ENCODE measurements around the gene ACBD6. TPM values are rescaled to one million over a fixed set of nuclear protein-coding genes. Genes with fewer than 3 reads are reported as not detected.

ACBD6 gene
- total RNA-seq, 3 donors from 2014 or later (not counting 1 experiment from before 2014, with no cell fraction given): 29.8 to 47.3 (median 41.9) TPM

- Mint-ChIP-seq H3K9me3 (peaks cover 17 to 24% of the 10 kb centered on the region in 2 donors), H3K4me1 (peaks cover 18 to 27% of the 10 kb centered on the region in 2 donors), H3K4me3 (no peak overlapping the region), H3K27me3 (ENCODE audit: low read depth in 2 of 2) (no peaks in the 10 kb centered on the region), H3K36me3 (peaks cover 47% of the 10 kb centered on the region), H3K27ac (no peak overlapping the region)
- Histone ChIP-seq H3K27me3 (ENCODE audit: control insufficient read depth, insufficient read depth, low read length) (no peaks in the 10 kb centered on the region), H3K9me3 (ENCODE audit: control insufficient read depth, insufficient read depth, low read length) (peaks cover 11% of the 10 kb centered on the region), H3K27ac (ENCODE audit: low read length) (no peak overlapping the region), H3K36me3 (ENCODE audit: control insufficient read depth, insufficient read depth, low read length) (no peaks in the 10 kb centered on the region), H3K4me1 (ENCODE audit: control insufficient read depth, insufficient read depth, low read length) (no peaks in the 10 kb centered on the region), H3K4me3 (ENCODE audit: low read length) (no peak overlapping the region)
- DNase-seq: no peak
- ATAC-seq: no peak
- intact Hi-C loops (cut with micrococcal nuclease): no loop called here
- no peak for TF ChIP-seq CTCF (IDR thresholded peaks at IDR 0.05)
- WGBS (ENCODE audit: insufficient coverage): 86% methylated on average over 2 of the region's 4 CpGs
These were observed 115.5 kb downstream of the ACBD6 start for GRCh38 chr1:180386745-180387367.

GRCh38 chr1:180385144-180385543 is 117.2 kb downstream of the ACBD6 start:
- Mint-ChIP-seq H3K9me3 (peaks cover 15 to 33% of the 10 kb centered on the region in 2 donors), H3K27me3 (ENCODE audit: low read depth in 2 of 2) (no peaks in the 10 kb centered on the region), H3K27ac (no peak overlapping the region), H3K4me1 (peaks cover 19 to 28% of the 10 kb centered on the region in 2 donors), H3K4me3 (no peak overlapping the region), H3K36me3 (peaks cover 59% of the 10 kb centered on the region)
- peaks cover 11% of the 10 kb centered on the region for H3K9me3 ChIP-seq (ENCODE audit: control insufficient read depth, insufficient read depth, low read length)
- H3K36me3 ChIP-seq (ENCODE audit: control insufficient read depth, insufficient read depth, low read length): no peaks in the 10 kb centered on the region
- no peak for TF ChIP-seq CTCF (IDR thresholded peaks at IDR 0.05)
- no peak overlapping the region for H3K4me3 ChIP-seq (ENCODE audit: low read length)
- DNase-seq: no peak
- no peaks in the 10 kb centered on the region for H3K4me1 ChIP-seq (ENCODE audit: control insufficient read depth, insufficient read depth, low read length)
- intact Hi-C loops (cut with micrococcal nuclease): no loop called here
- no peak for ATAC-seq
- H3K27me3 ChIP-seq (ENCODE audit: control insufficient read depth, insufficient read depth, low read length): no peaks in the 10 kb centered on the region
- H3K27ac ChIP-seq (ENCODE audit: low read length): no peak overlapping the region

- H3K4me1 ChIP-seq (ENCODE audit: control insufficient read depth, insufficient read depth, low read length): no peaks in the 10 kb centered on the region
- H3K4me1 Mint-ChIP-seq: peaks cover 22 to 28% of the 10 kb centered on the region in 2 donors
- DNase-seq (no peak), ATAC-seq (no peak)
- H3K27me3 Mint-ChIP-seq (ENCODE audit: low read depth in 2 of 2): no peaks in the 10 kb centered on the region
- H3K9me3 ChIP-seq (ENCODE audit: control insufficient read depth, insufficient read depth, low read length): peaks cover 15% of the 10 kb centered on the region
- no peak overlapping the region for H3K27ac Mint-ChIP-seq
- H3K9me3 Mint-ChIP-seq: peaks cover 19 to 40% of the 10 kb centered on the region in 2 donors
- no peaks in the 10 kb centered on the region for H3K36me3 ChIP-seq (ENCODE audit: control insufficient read depth, insufficient read depth, low read length)
- H3K36me3 Mint-ChIP-seq: peaks cover 66% of the 10 kb centered on the region
- no peak overlapping the region for H3K27ac ChIP-seq (ENCODE audit: low read length)
- H3K4me3 ChIP-seq (ENCODE audit: low read length): no peak overlapping the region
- no peak for TF ChIP-seq CTCF (IDR thresholded peaks at IDR 0.05)
- intact Hi-C loops (cut with micrococcal nuclease): no loop called here
- 95% methylated on average over 1 of the region's 3 CpGs for WGBS (ENCODE audit: insufficient coverage)
- H3K27me3 ChIP-seq (ENCODE audit: control insufficient read depth, insufficient read depth, low read length): no peaks in the 10 kb centered on the region
- H3K4me3 Mint-ChIP-seq: no peak overlapping the region
These were observed 117.9 kb downstream of the ACBD6 start for GRCh38 chr1:180384286-180385005.
